ENCODE results near the gene EDA.

EDA gene

DNA sequence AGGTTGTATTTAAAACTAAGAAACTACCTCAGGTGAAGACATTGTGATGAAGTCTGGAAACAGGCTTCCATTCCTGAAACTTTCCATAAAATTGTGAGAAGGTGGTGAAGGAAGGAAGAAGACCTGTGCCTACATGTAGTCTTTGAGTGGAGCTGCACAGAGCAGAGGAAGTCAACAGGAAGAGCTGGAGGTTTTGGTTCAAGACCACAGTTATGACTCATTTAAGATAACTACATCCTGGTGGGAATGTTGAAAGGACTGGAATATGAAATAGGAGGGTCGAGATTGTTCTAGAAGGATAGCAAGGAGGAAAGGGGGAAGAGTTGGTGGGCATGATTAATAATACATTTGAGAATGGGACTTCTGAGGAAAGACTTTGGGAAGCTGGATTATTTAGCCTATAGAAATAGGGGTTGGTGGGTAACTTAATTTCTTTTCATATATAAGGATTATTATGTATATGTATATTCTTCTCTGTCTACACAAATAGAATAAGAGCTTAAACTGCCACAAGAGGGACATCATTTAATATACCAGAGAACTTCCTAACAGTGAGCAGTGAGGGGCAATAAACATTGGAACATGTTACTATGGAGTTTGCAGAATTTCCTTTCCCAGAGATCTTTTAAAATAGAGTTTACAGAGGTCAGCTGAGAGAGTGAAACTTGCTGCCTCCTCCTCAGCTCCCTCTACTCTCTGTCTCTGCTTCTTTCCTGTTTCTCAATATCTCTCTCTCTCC, 410.4 kb downstream of the EDA start:
- no peak for DNase-seq (ENCODE audit: low read depth in 2 of 2)

DNA sequence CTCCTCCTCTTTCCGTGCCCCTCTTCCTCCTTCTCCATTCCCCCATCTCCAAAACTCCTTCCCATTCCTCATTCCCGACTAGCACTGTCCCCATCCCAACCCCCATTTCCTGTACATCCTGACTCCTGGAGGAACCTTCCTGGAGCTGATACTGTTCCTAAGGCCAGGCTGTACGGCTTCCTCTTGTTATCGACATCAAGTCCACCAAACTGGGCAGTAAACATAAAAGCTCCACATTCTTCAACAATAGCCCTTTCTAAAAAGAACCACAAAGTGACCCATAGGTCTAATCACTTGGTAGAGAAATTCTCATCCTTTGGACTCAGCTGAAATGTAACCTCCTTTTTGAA, 410.9 kb downstream of the EDA start:
- no peak for DNase-seq (ENCODE audit: low read depth in 2 of 2)

DNA sequence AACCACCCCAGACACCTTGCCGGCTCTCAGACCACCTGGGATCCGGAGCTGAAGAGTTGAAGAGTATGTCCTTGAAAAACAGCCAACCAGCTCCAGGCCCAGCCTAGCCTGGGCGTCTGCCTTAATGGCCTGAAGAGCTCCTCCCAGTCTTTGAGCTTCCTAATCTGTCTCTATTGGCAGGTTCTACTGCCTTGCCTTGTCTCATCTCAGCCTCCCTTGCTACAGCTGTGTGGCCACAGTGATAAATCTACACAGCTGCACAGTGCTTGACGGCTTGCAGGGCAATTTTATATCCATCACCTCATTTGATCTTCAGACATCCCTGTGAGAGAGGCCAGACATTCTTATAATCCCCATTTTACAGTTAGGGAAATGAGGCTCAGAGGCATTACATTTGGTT, 413.9 kb downstream of the EDA start:
- DNase-seq (ENCODE audit: low read depth in 2 of 2): no peak

DNA sequence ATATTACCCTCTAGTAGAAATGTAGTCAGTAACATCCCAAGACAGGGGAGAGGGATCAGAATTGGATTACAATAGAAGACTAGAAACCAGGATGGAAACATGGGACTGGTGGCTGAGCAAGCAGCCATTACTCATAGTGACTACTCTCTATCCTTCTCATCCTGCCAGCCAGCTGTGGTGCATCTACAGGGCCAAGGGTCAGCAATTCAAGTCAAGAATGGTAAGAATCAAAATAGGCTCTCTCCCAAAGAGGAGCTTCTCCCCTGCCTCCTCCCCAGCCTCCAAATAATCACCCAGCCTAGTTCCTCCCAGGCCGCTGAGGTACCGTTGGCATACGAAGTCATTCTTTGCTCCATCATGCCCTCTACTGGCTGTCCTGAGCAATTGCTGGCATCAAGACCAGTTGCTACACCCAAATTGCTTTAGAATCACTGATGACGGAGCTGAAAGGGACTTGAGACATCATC, 414.4 kb downstream of the EDA start:
- DNase-seq (ENCODE audit: low read depth in 2 of 2): no peak

DNA sequence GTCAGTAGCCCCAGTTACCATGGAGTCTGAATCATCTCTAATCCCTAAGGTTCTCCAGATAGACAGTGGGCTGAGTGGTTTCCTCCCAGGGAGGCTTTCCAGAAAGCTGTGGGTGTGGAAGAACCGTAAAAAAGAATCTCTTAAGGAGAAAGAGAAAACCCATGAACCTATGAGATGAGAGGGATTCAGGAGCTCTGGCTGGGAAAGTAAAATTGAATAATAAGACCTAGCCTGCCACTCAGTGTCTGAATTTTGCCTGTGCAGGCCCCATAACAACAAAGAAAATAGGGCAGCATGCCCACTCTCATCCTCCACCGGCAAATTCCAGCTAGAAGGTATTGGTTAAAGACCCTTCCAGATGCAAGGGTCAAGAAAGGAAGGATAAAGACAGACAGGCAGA, 416.9 kb downstream of the EDA start:
- no peak for DNase-seq (ENCODE audit: low read depth in 2 of 2)

DNA sequence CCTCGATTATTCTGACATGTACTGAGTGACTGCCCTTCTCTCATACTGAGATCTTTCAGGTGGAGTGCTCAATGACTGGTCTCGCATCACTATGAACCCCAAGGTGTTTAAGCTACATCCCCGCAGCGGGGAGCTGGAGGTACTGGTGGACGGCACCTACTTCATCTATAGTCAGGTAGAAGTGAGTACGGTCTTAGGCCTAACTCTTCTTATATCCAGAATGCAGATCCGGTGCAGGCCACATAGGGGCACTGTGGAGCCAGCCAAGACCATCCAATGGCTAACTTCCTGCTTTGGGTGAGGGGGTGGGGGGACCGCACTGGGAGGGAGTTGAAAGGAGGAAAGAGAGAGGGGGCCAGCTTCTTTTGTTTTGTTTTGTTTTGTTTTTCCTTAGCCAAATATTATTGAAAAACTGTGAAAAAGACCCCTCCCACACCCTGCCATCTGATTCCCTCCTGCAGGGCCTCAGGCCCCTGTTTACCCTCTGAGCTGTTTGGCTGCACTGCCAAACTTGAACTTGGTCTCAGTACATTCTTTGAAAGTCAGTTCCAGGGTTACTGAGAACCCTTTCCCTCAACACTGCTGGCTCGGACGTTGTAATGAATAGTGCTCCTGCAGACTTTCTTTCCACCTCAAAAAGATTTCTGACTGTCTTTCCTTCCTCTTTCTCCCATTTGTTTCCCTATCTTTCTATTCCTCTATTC, 417.6 kb downstream of the EDA start:
- DNase-seq (ENCODE audit: low read depth in 2 of 2): no peak

DNA sequence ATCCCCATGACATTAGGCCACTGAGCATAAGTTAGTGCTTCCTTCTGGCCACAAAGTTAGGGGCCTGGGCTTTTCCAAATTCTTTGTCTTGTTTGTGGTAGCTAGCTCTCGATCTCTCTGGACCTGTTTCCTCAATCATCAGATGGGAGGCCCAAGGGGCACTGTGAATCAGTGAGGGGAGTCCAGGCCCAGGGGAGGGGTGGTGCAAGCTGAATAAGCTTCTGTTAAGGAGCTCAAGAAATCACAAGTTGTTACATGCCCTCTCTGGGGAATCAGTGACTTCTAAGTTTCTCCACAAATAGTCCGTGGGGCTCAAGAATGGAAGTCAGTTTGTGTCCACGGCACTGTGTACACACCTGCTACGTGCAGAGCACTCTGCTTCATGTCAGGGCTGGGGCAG, 418.7 kb downstream of the EDA start:
- DNase-seq (ENCODE audit: low read depth in 2 of 2): no peak

DNA sequence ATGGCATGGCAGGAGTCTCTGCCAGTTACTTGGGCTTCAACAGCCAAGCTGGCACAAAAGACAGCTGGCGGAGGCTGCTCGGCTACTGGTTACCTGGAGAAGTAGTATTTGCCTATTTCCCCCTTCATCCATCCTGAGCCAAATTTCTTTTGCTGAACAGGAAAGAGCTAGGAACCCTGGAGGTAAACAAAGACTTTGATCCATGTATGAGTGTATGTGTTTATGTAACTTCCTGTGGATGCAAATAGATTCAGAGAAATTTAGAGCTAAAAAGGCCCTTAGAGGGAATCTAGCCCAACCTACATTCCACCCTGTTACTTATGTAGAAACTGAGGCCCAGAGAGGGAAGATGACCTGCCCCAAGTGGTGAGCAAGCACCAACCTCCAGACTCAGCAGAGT, 422.6 kb downstream of the EDA start:
- no peak for DNase-seq (ENCODE audit: low read depth in 2 of 2)

DNA sequence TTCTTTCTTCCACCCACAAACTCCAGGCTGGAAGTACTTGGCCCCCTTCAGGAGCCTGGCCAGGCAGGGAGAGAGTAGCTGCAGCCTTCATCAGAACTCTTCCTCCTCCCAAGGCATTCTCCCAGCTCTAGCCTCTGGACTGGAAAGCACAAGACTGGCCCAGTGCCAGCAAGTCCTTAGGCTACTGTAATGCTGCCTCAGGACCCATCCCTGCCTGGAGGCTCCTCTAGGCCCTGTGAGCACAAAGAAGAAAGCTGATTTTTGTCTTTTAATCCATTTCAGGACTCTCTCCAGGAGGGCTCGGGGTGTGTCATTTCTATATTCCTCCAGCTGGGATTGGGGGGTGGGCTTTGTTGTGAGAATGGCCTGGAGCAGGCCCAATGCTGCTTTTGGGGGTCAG, 423.0 kb downstream of the EDA start:
- DNase-seq (ENCODE audit: low read depth in 2 of 2): no peak

DNA sequence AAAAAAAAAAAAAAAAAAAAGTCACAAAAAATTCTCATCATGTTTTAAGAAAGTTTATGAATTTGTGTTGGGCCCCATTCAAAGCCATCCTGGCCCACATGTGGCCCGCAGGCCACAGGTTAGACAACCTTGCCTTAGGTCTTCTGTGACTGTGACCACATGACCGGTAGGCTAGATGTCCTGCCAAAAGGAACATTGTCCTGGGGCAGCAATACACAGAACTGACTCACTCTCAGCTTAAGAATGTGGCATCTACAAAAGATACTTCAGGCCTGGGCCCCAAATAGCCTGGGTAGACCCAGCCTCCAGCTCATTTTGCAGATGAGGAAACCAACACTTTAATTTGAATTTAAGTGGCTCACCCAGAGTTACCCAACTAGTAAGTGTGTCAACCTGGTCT, 423.8 kb downstream of the EDA start:
- DNase-seq (ENCODE audit: low read depth in 2 of 2): no peak

DNA sequence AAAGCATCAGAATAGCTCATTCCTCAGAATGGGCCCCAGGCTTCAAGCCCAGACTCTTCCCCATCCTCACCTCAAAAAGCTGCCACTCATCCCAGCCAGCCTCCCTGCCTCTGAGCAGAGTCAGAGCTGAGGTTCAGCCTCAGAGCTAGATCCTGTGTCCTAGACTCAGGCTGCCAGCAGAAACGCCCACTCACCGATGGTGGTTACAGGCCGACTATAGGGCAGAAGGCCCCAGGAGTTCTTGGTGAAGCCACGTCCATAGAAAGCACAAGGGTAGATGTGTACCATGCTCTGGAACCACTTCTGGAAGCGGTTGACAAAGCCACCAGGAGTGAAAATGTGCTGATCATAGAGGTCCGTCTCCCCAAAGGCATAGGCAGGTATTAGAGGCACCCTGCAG, 426.1 kb downstream of the EDA start:
- no peak for DNase-seq (ENCODE audit: low read depth in 2 of 2)

DNA sequence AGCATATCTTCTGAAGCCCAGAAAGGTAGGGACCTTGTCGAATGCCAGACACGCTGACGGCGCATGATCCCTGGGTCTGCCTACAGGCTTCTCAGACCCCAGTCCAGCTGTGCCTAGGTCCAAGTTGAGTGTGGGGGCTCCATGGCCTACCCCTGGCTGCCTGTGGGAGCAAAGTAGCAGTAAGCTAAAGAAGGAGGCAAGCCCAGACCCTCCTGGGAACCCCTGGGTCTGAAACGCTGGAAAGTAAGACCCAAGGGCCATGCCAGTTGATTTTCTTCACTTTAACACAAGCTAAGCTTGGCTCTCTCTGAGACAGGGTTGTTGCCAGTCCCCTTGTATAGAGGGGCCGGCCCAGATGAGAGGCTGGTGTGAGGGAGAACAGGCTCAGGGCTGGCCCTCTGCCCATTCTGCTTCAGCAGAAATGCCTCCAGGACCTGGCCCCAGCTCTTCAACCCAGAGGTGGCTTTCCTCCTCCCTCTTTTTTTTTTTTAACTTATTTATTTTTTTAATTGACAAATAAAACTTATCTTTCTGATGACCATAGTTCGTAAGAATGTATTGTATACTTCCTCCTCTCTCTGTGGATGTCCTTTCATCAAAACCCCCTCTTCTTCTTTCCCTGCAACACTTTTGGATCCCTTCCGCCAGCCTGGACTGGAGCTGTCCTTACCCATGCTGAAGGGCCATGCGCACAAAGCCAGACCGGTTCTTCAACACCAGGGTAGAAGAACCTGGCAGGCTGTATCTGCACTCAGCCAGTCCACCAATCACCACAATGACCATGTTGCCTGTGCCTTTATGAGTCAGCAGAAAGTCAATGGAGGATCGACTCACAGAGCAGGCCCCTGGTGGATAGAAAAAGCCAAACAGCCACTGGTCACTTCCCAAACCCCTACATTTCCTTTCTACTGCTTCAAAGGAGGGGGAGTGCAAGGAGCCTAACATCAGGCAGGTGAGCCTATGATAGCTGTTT, 426.8 kb downstream of the EDA start:
- DNase-seq (ENCODE audit: low read depth in 2 of 2): no peak

DNA sequence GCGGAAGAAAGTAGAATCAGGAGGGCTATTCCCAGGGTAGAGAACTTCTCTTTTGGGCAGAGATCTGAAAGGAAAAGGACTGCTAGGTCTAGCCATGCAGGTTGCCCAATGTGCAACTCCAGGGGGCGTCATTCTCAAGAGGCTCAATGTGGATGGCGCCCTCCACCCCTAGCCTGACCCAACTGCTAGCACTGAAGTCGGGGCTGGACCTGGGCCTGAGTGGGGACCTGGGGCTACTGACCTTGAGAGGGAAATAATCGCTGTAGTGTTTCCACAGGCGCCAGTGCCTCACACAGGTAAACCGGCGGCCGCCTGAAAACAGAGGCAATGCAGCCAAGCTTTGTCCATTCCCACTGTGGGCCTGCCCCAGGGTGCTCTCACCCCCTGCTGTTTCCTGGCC, 427.8 kb downstream of the EDA start:
- DNase-seq (ENCODE audit: low read depth in 2 of 2): no peak

DNA sequence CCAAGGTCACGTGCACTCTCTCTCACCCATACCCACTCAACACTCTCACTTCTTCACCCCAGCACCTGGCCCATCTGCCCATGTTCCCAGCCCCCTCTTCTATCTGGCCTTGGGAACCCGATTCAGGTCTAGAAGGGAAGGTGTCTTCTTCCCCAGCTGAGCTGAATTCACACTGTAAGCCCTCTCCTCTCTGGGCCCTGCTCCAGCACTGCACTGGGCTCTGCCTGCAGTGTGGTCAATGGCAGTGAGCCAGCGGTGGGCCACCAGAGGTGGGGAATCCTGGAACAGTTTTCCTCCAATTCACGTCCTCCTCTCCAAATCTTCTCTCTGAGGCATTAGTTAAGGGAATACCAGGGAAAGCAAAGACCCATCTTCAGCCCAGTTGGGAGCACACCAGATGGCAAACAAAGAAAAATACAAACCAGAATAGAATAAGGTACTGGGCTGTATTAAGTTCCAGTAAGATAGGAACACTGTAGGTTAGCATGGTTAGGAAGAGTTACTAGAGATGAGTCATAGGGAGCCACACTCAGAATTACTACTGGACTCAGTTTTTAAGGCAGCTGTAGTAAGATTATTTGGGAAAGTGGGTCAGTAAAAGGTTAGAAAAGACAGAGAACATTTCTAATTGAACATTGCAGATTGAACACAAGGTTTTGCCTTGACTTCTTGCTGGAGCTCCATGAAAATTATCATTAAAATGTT, 428.8 kb downstream of the EDA start:
- no peak for DNase-seq (ENCODE audit: low read depth in 2 of 2)

DNA sequence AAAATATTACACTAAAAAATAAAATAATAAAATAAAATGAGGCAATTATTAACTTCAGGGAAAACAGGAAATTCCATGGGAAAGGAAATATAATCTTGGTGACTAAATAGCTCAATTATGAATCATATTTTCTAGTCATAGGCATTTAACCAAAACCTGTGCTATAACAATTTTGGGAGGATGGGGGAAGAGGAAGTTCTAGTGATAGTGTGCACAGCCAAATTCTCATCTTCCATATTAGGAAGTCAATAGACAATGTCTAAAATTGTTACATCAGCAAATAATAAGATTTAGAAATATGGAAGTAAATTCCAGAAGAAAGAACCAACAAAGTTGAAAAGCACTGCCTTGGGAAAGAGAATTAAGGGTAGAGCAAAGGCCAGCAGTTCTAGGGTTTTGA, 431.1 kb downstream of the EDA start:
- peak; percentile 57 to 58 for DNase-seq (ENCODE audit: low read depth in 2 of 2)

DNA sequence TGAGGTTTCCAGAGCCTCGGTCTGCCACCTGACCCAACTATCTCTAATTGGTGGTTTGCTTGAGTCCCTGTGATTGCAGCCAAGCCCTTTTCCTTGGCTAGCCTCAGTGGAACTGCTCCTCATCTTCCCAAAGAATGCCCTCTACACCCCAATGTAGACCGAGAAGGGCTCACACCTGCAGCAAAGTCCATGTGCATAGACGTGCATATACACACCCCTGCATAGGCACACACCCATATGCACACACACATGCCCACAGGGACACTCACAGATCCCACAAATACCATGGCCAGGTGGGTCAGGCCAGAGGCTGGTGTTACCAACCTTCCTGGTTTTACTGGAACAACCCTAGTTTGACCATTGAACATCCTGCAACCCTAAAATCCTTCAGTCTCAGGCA, 433.5 kb downstream of the EDA start:
- DNase-seq (ENCODE audit: low read depth in 2 of 2): no peak

DNA sequence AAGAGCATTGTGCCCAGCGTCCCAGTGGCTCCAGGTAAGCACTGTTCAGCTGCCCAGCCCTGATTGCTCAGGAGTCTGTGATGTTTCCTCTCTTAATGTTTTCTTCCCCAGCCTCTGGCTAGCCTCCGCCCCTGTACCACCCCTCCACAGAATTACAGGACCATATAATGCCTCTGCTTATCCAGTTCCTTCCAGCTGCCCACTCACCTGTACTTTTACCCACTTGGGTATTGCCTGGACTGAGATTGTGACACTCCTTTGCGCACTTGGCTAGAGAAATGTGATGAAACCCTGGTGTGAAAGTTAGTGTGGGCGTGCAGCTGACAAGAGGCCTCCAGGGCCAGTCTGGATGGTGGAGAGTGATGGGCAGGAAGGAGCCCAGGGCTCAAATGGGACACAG, 434.0 kb downstream of the EDA start, which contains the start of gene AWAT2:
Gene AWAT2, minus strand, starts transcription at position 14 of the 400 bp plus-strand sequence. Its CDS starts 6 bp downstream, at position 8.
- no peak for DNase-seq (ENCODE audit: low read depth in 2 of 2)

DNA sequence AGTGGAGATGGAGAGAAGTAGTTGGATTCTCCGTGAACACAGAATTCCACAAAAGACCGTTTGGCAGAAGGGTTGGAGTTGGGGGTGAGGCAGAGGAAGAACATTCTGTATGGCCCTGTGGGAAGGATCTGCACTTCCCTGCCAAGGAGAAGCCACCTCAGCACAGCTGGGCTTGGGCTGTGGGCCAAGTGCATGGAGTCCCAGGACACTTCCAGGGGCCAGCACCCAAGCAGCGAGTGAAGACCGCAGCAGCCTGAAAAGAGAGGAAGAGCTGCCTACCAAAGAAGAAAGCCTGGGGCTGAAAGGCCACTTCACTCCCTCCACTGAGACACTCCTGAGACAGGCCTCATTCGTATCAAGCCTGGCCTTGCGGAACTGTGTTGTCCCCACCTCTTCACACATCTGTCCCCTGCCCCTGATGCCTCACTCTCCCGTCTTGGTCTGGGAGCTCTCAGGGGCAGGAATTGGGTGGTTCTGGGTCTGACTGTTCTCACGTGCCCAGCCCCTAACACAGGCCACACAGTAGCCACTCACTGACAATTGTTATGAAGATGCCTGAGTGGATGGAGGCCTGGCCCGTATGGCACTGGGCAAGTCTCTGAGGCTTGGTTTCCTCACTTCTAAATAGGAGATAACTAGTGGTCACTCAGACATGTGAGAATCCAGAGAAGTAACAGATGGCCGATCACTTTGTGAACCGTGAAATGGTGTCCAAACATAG, 437.1 kb downstream of the EDA start:
- no peak for DNase-seq (ENCODE audit: low read depth in 2 of 2)

DNA sequence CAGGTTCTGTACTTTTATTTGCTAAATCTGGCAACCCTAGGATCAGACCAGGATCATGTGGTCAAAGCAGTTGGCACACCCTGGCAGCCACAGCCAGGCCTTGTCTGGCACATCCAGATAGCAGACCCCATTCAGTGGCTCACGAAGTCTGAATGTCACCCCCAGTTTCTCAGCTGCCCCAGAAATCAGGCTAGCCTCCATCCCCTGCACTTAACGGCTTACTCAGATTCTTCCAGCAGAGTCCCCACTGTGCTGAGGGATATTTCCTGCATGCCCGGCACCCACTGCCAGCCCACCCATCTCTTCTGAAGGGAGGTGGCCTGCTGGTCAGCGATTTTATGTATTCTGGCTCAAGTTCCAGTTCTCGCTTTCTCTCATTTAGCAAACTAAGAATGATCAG, 438.5 kb downstream of the EDA start:
- no peak for DNase-seq (ENCODE audit: low read depth in 2 of 2)

DNA sequence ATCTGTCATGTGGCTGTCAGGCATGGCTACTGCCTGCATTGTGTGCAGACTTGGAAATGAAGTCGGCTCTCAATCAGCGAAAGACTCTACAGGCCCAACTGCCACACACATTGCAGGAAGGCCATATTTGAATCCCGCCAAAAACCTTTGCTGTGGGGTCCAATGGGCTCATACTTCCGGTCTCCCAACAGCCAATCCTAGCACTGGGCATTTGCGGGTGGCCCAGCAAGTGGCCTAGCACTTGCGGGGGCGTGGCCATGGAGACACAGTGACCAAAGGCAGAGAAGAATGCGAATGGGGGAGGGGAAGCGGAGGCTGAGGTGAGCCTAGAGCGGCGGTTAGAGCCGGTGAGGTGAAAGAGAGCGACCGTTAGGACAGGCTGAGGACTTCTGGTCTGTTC, 446.2 kb downstream of the EDA start, which contains the start of gene OTUD6A:
Gene OTUD6A, plus strand, starts transcription at position 382 of the 400 bp plus-strand sequence. CDS start 68 bp downstream, outside the sequence.
- no peak for DNase-seq (ENCODE audit: low read depth in 2 of 2)

All from fibroblast of skin of left biceps (primary cell).